ENCODE results near the gene EPHA8.

EPHA8 gene

GRCh38 chr1:22569269-22569668, 6.0 kb downstream of the EPHA8 start:
- DNase-seq (ENCODE audit: low spot score) (no peak), ATAC-seq (ENCODE audit: low read depth) (no peak)
- Histone ChIP-seq H3K27ac (ENCODE audit: poor library complexity, severe bottlenecking) (no peak overlapping the region), H3K4me3 (ENCODE audit: severe bottlenecking) (no peak overlapping the region), H3K4me1 (ENCODE audit: insufficient read depth, poor library complexity, severe bottlenecking) (no peaks in the 10 kb centered on the region), H3K9me3 (ENCODE audit: severe bottlenecking) (no peaks in the 10 kb centered on the region), H3K27me3 (ENCODE audit: insufficient read depth, poor library complexity, severe bottlenecking) (peaks cover 9% of the 10 kb centered on the region), H3K36me3 (ENCODE audit: low read depth) (no peaks in the 10 kb centered on the region)
- TF ChIP-seq CTCF (IDR thresholded peaks at IDR 0.05; ENCODE audit: poor library complexity, severe bottlenecking) = no peak

- no peaks in the 10 kb centered on the region for H3K27me3 ChIP-seq (ENCODE audit: insufficient read depth, poor library complexity, severe bottlenecking)
Observed at GRCh38 chr1:22570140-22570909, 7.0 kb downstream of the EPHA8 start.

GRCh38 chr1:22572818-22573217, 9.5 kb downstream of the EPHA8 start:
- no peak for ATAC-seq (ENCODE audit: low read depth)
- Histone ChIP-seq H3K4me1 (ENCODE audit: insufficient read depth, poor library complexity, severe bottlenecking) (no peaks in the 10 kb centered on the region), H3K9me3 (ENCODE audit: severe bottlenecking) (no peaks in the 10 kb centered on the region), H3K27ac (ENCODE audit: poor library complexity, severe bottlenecking) (no peak overlapping the region), H3K36me3 (ENCODE audit: low read depth) (no peaks in the 10 kb centered on the region), H3K4me3 (ENCODE audit: severe bottlenecking) (no peak overlapping the region), H3K27me3 (ENCODE audit: insufficient read depth, poor library complexity, severe bottlenecking) (no peaks in the 10 kb centered on the region)
- DNase-seq (ENCODE audit: low spot score) = no peak
- no peak for TF ChIP-seq CTCF (IDR thresholded peaks at IDR 0.05; ENCODE audit: poor library complexity, severe bottlenecking)

More at GRCh38 chr1:22570140-22570909, 7.0 kb downstream of the EPHA8 start:
- H3K4me1 ChIP-seq (ENCODE audit: insufficient read depth, poor library complexity, severe bottlenecking) = no peaks in the 10 kb centered on the region
- H3K9me3 ChIP-seq (ENCODE audit: severe bottlenecking) = no peaks in the 10 kb centered on the region
- no peaks in the 10 kb centered on the region for H3K36me3 ChIP-seq (ENCODE audit: low read depth)
- no peak overlapping the region for H3K4me3 ChIP-seq (ENCODE audit: severe bottlenecking)
- no peak for ATAC-seq (ENCODE audit: low read depth)
- no peak for DNase-seq (ENCODE audit: low spot score)
- no peak overlapping the region for H3K27ac ChIP-seq (ENCODE audit: poor library complexity, severe bottlenecking)
- no peak for TF ChIP-seq CTCF (IDR thresholded peaks at IDR 0.05; ENCODE audit: poor library complexity, severe bottlenecking)

GRCh38 chr1:22573237-22573636, 9.9 kb downstream of the EPHA8 start:
- Histone ChIP-seq H3K9me3 (ENCODE audit: severe bottlenecking) (no peaks in the 10 kb centered on the region), H3K36me3 (ENCODE audit: low read depth) (no peaks in the 10 kb centered on the region), H3K27me3 (ENCODE audit: insufficient read depth, poor library complexity, severe bottlenecking) (no peaks in the 10 kb centered on the region), H3K4me3 (ENCODE audit: severe bottlenecking) (no peak overlapping the region), H3K4me1 (ENCODE audit: insufficient read depth, poor library complexity, severe bottlenecking) (no peaks in the 10 kb centered on the region), H3K27ac (ENCODE audit: poor library complexity, severe bottlenecking) (no peak overlapping the region)
- DNase-seq (ENCODE audit: low spot score) (no peak), ATAC-seq (ENCODE audit: low read depth) (no peak)
- no peak for TF ChIP-seq CTCF (IDR thresholded peaks at IDR 0.05; ENCODE audit: poor library complexity, severe bottlenecking)

GRCh38 chr1:22575532-22576149, 12.4 kb downstream of the EPHA8 start:
- H3K4me1 ChIP-seq (ENCODE audit: insufficient read depth, poor library complexity, severe bottlenecking) = no peaks in the 10 kb centered on the region
- no peak overlapping the region for H3K27ac ChIP-seq (ENCODE audit: poor library complexity, severe bottlenecking)
- H3K27me3 ChIP-seq (ENCODE audit: insufficient read depth, poor library complexity, severe bottlenecking) = no peaks in the 10 kb centered on the region
- no peak overlapping the region for H3K4me3 ChIP-seq (ENCODE audit: severe bottlenecking)
- DNase-seq (ENCODE audit: low spot score) = no peak
- H3K36me3 ChIP-seq (ENCODE audit: low read depth) = no peaks in the 10 kb centered on the region
- H3K9me3 ChIP-seq (ENCODE audit: severe bottlenecking) = no peaks in the 10 kb centered on the region
- no peak for ATAC-seq (ENCODE audit: low read depth)
- TF ChIP-seq CTCF (IDR thresholded peaks at IDR 0.05; ENCODE audit: poor library complexity, severe bottlenecking) = no peak
